Astrocyte (in vitro differentiated cells and primary cell): ENCODE results near the gene TYROBP. TPM values are rescaled to one million over a fixed set of nuclear protein-coding genes. Genes with fewer than 3 reads are reported as not detected.

Experiments
- DNase-seq: peaks from one replicate; pipeline ENCODE4 v3.0.0-alpha.2; 2010; ENCODE audit warnings: low read depth
- FAIRE-seq: peaks from 2 replicates; lab custom pipeline; 2011; peaks lifted over from hg19 to GRCh38; lab: Jason Lieb, UNC
- H2AFZ ChIP-seq: 2 replicates; pipeline ENCODE4 v1.6.0; 2012; ENCODE audit warnings: low read depth, low read length, inconsistent platforms
- H3K27ac ChIP-seq: 2 replicates; pipeline ENCODE4 v1.5.1; 2011; ENCODE audit warnings: low read depth, low read length, inconsistent platforms
- H3K27me3 ChIP-seq: 2 replicates; pipeline ENCODE4 v1.6.0; 2011; ENCODE audit warnings: low read length, inconsistent platforms; ENCODE audit not compliant: insufficient read depth
- H3K36me3 ChIP-seq: 2 replicates; pipeline ENCODE4 v1.5.1; 2011; ENCODE audit warnings: low read length, inconsistent platforms; ENCODE audit not compliant: insufficient read depth
- H3K4me1 ChIP-seq: 2 replicates; pipeline ENCODE4 v1.5.1; 2011; ENCODE audit warnings: low read length, inconsistent platforms; ENCODE audit not compliant: insufficient read depth
- H3K4me2 ChIP-seq: 2 replicates; pipeline ENCODE4 v1.6.0; 2012; ENCODE audit warnings: low read length, inconsistent platforms
- H3K4me3 ChIP-seq: 2 replicates; pipeline ENCODE4 v1.5.1; 2011; ENCODE audit warnings: low read depth, mild to moderate bottlenecking, low read length, inconsistent platforms; ENCODE audit not compliant: insufficient read depth
- H3K79me2 ChIP-seq: 2 replicates; pipeline ENCODE4 v1.6.0; 2012; ENCODE audit warnings: mild to moderate bottlenecking, low read length, inconsistent platforms; ENCODE audit not compliant: insufficient read depth
- H3K9ac ChIP-seq: 2 replicates; pipeline ENCODE4 v1.6.0; 2012; ENCODE audit warnings: mild to moderate bottlenecking, low read length, inconsistent platforms
- H3K9me3 ChIP-seq: 2 replicates; pipeline ENCODE4 v1.5.1; 2012; ENCODE audit warnings: low read depth, mild to moderate bottlenecking, low read length, inconsistent platforms; ENCODE audit not compliant: insufficient read depth
- H4K20me1 ChIP-seq: 2 replicates; pipeline ENCODE4 v1.6.0; 2012; ENCODE audit warnings: low read length, inconsistent platforms; ENCODE audit not compliant: insufficient read depth
- H3K27ac Mint-ChIP-seq: one replicate; pipeline ENCODE4 v1.8.0; 2021; ENCODE audit warnings: mild to moderate bottlenecking, mixed read lengths; ENCODE audit not compliant: unreplicated experiment
- H3K27me3 Mint-ChIP-seq: one replicate; pipeline ENCODE4 v1.8.0; 2021; ENCODE audit warnings: low read depth, mixed read lengths; ENCODE audit not compliant: unreplicated experiment
- H3K36me3 Mint-ChIP-seq: one replicate; pipeline ENCODE4 v1.8.0; 2021; ENCODE audit warnings: low read depth, mixed read lengths; ENCODE audit not compliant: unreplicated experiment
- H3K4me1 Mint-ChIP-seq: one replicate; pipeline ENCODE4 v1.8.0; 2021; ENCODE audit warnings: low read depth, mixed read lengths; ENCODE audit not compliant: unreplicated experiment
- H3K4me3 Mint-ChIP-seq: one replicate; pipeline ENCODE4 v1.8.0; 2021; ENCODE audit warnings: mild to moderate bottlenecking, moderate library complexity, mixed read lengths; ENCODE audit not compliant: unreplicated experiment
- H3K9me3 Mint-ChIP-seq: one replicate; pipeline ENCODE4 v1.8.0; 2021; ENCODE audit warnings: mild to moderate bottlenecking, mixed read lengths; ENCODE audit not compliant: unreplicated experiment
- EZH2 ChIP-seq: IDR thresholded peaks from 2 replicates; pipeline ENCODE4 v1.6.1; 2012; ENCODE audit warnings: mild to moderate bottlenecking, low read length, inconsistent platforms; ENCODE audit not compliant: insufficient read depth
- total RNA-seq: library from RNA; stranded (reverse); gene quantifications from 2 replicates; pipeline ENCODE4 v1.2.1, GENCODE V29; 2021
- TF ChIP-seq, protein P1 (sequence below): IDR thresholded peaks from 2 replicates; pipeline ENCODE4 v1.5.1; 2011; ENCODE audit warnings: low read depth, mild to moderate bottlenecking, inconsistent platforms, low read length, moderate library complexity; ENCODE audit not compliant: insufficient read depth

The TYROBP gene
- total RNA-seq, 1 donor from 2014 or later = not detected

DNA sequence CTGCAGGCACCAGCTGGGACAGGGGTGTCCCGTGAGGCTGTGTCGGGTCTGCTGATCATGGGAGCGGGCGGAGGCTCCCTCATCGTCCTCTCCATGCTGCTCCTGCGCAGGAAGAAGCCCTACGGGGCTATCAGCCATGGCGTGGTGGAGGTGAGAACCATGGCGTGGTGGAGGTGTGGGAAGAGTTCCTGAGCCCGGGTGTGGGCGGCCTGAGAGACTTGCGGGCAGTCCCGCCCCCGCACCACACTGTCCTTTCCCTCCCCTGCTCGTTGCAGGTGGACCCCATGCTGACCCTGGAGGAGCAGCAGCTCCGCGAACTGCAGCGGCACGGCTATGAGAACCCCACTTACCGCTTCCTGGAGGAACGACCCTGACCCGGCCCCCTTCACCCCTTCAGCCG is 29.0 kb downstream of the TYROBP start:
- no peaks in the 10 kb centered on the region for H3K79me2 ChIP-seq
- TF ChIP-seq, protein P1, sequence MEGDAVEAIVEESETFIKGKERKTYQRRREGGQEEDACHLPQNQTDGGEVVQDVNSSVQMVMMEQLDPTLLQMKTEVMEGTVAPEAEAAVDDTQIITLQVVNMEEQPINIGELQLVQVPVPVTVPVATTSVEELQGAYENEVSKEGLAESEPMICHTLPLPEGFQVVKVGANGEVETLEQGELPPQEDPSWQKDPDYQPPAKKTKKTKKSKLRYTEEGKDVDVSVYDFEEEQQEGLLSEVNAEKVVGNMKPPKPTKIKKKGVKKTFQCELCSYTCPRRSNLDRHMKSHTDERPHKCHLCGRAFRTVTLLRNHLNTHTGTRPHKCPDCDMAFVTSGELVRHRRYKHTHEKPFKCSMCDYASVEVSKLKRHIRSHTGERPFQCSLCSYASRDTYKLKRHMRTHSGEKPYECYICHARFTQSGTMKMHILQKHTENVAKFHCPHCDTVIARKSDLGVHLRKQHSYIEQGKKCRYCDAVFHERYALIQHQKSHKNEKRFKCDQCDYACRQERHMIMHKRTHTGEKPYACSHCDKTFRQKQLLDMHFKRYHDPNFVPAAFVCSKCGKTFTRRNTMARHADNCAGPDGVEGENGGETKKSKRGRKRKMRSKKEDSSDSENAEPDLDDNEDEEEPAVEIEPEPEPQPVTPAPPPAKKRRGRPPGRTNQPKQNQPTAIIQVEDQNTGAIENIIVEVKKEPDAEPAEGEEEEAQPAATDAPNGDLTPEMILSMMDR = no peak
- TF ChIP-seq EZH2 = no peak
- H3K27me3 Mint-ChIP-seq = peaks cover 13% of the 10 kb centered on the region
- no peaks in the 10 kb centered on the region for H3K4me1 ChIP-seq
- H4K20me1 ChIP-seq = no peaks in the 10 kb centered on the region
- no peaks in the 10 kb centered on the region for H3K27me3 ChIP-seq
- peaks cover 14% of the 10 kb centered on the region for H3K36me3 Mint-ChIP-seq
- no peak overlapping the region for H3K4me3 Mint-ChIP-seq
- H3K4me1 Mint-ChIP-seq = no peaks in the 10 kb centered on the region
- H3K9me3 Mint-ChIP-seq = peaks cover 4% of the 10 kb centered on the region
- H2AFZ ChIP-seq = no peak overlapping the region
- H3K36me3 ChIP-seq = no peaks in the 10 kb centered on the region
- no peak overlapping the region for H3K27ac ChIP-seq
- H3K4me2 ChIP-seq = no peak overlapping the region
- no peak overlapping the region for H3K9ac ChIP-seq
- H3K27ac Mint-ChIP-seq = no peak overlapping the region
- no peak overlapping the region for H3K4me3 ChIP-seq
- no peaks in the 10 kb centered on the region for H3K9me3 ChIP-seq
- DNase-seq = no peak
- FAIRE-seq = no peak

DNA sequence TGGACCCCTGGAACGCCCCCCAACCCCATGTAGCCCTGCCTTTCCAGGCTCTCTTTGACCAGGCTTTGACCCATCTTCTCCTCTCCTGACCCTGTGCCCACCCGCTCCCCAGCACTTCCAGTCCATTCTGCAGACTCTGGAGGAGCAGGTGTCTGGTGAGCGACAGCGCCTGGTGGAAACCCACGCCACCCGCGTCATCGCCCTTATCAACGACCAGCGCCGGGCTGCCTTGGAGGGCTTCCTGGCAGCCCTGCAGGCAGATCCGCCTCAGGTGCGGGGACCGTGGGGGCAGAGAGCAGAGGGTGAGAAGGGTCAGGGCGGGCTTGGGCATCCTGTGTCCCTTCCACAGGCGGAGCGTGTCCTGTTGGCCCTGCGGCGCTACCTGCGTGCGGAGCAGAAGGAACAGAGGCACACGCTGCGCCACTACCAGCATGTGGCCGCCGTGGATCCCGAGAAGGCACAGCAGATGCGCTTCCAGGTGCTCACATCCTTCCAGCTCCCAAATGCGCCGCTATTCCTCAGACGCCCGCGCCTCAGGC is 33.6 kb downstream of the TYROBP start:
- H2AFZ ChIP-seq = no peak overlapping the region
- Mint-ChIP-seq H3K4me3 (no peak overlapping the region), H3K27me3 (peaks cover 14% of the 10 kb centered on the region), H3K9me3 (peaks cover 4% of the 10 kb centered on the region), H3K36me3 (peaks cover 21% of the 10 kb centered on the region), H3K27ac (no peak overlapping the region), H3K4me1 (no peaks in the 10 kb centered on the region)
- no peaks in the 10 kb centered on the region for H3K79me2 ChIP-seq
- H3K27me3 ChIP-seq = no peaks in the 10 kb centered on the region
- H3K4me3 ChIP-seq = no peak overlapping the region
- H4K20me1 ChIP-seq = peaks cover 5% of the 10 kb centered on the region
- H3K9me3 ChIP-seq = no peaks in the 10 kb centered on the region
- no peak overlapping the region for H3K4me2 ChIP-seq
- FAIRE-seq (no peak), DNase-seq (no peak)
- no peak overlapping the region for H3K9ac ChIP-seq
- H3K4me1 ChIP-seq = peaks cover 2% of the 10 kb centered on the region
- TF ChIP-seq, protein P1 = no peak
- TF ChIP-seq EZH2 = no peak
- no peaks in the 10 kb centered on the region for H3K36me3 ChIP-seq
- H3K27ac ChIP-seq = no peak overlapping the region

DNA sequence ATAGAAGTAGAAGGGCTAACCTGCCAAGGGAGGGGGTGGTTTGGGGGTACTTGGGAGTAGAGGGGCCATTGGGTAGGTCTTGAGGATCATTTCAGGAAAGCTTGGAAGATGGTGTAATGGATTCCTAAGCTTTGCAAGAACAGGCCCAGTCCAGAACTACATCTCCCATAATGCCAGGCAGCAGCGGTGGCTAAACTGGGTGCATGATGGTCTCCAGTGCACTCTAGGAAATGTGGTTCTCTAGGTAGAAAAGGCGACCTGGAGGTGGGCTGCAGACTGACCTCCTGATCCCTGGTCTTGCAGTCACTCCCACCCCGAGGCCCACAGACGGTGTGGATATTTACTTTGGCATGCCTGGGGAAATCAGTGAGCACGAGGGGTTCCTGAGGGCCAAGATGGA is 35.9 kb downstream of the TYROBP start:
- Histone ChIP-seq H4K20me1 (peaks cover 5% of the 10 kb centered on the region), H3K9me3 (no peaks in the 10 kb centered on the region), H3K27ac (no peak overlapping the region), H3K79me2 (no peaks in the 10 kb centered on the region), H3K4me3 (no peak overlapping the region), H3K4me2 (no peak overlapping the region), H3K27me3 (peaks cover 3% of the 10 kb centered on the region), H3K36me3 (no peaks in the 10 kb centered on the region), H3K9ac (no peak overlapping the region), H3K4me1 (peaks cover 8% of the 10 kb centered on the region), H2AFZ (no peak overlapping the region)
- peaks cover 19% of the 10 kb centered on the region for H3K36me3 Mint-ChIP-seq
- DNase-seq (no peak), FAIRE-seq (no peak)
- H3K27me3 Mint-ChIP-seq = peaks cover 20% of the 10 kb centered on the region
- H3K9me3 Mint-ChIP-seq = no peaks in the 10 kb centered on the region
- H3K4me1 Mint-ChIP-seq = no peaks in the 10 kb centered on the region
- H3K27ac Mint-ChIP-seq = no peak overlapping the region
- no peak overlapping the region for H3K4me3 Mint-ChIP-seq
- TF ChIP-seq, protein P1 = no peak
- no peak for TF ChIP-seq EZH2
